Lung (tissue), 12 donors: ENCODE data around the gene NPR3. TPM values are rescaled to one million over a fixed set of nuclear protein-coding genes. Genes with fewer than 3 reads are reported as not detected.

Experiments used
- ATAC-seq: fragments of 200-7000 bp; cut with Tn5 transposase; one replicate; pipeline ENCODE4 v1.9.1; 2020; ENCODE audit warnings: moderate number of reproducible peaks; ENCODE audit not compliant: insufficient read depth, low FRiP score
- DNase-seq, 3 donors: peaks; one replicate each; pipeline ENCODE4 v3.0.0-alpha.2; 2013 to 2017
- H3K27ac ChIP-seq, 2 donors: one replicate each; pipeline ENCODE4 v1.5.1; 2013; ENCODE audit warnings: mild to moderate bottlenecking in 2 of 2, moderate library complexity in 2 of 2, control low read depth in 1 of 2, inconsistent platforms in 1 of 2, low read depth in 1 of 2, low read length in 1 of 2
- H3K27me3 ChIP-seq, 3 donors: one replicate each; pipeline ENCODE4 v1.5.1; 2013; ENCODE audit warnings: low read length in 2 of 3; ENCODE audit not compliant: control insufficient read depth in 3 of 3, insufficient read depth in 3 of 3
- H3K36me3 ChIP-seq, 4 donors: one replicate each; pipeline ENCODE4 v1.5.1; 2013; ENCODE audit warnings: low read length in 4 of 4, mild to moderate bottlenecking in 1 of 4, moderate library complexity in 1 of 4; ENCODE audit not compliant: control insufficient read depth in 4 of 4, insufficient read depth in 4 of 4
- H3K4me1 ChIP-seq, 5 donors: one replicate each; pipeline ENCODE4 v1.5.1; 2013; ENCODE audit warnings: low read length in 5 of 5, mild to moderate bottlenecking in 2 of 5, moderate library complexity in 1 of 5; ENCODE audit not compliant: control insufficient read depth in 5 of 5, insufficient read depth in 5 of 5
- H3K4me3 ChIP-seq: one replicate; pipeline ENCODE4 v1.5.1; 2013; ENCODE audit warnings: mild to moderate bottlenecking, control low read depth, moderate library complexity
- H3K9ac ChIP-seq, 2 donors: one replicate each; pipeline ENCODE4 v1.5.1; 2013; ENCODE audit warnings: low read length in 2 of 2, control low read depth in 1 of 2; ENCODE audit not compliant: insufficient read depth in 1 of 2
- H3K9me3 ChIP-seq, 4 donors: one replicate each; pipeline ENCODE4 v1.5.1; 2013; ENCODE audit warnings: low read length in 3 of 4, mild to moderate bottlenecking in 1 of 4, moderate library complexity in 1 of 4; ENCODE audit not compliant: control insufficient read depth in 4 of 4, insufficient read depth in 3 of 4
- CTCF ChIP-seq: IDR thresholded peaks from 2 replicates; pipeline ENCODE4 v1.5.1; 2012; ENCODE audit warnings: mild to moderate bottlenecking; ENCODE audit errors: control extremely low read depth, extremely low read depth
- WGBS, 2 donors: extraction: QIAGEN DNeasy Blood & Tissue Kit; methylation state at CpG; one replicate each; pipeline ENCODE4 v1.1.7; 2013; 5-methylcytosine and 5-hydroxymethylcytosine counted together
- polyA plus RNA-seq, 2 donors: library from polyadenylated mRNA; stranded (reverse); fragments of 200-250 nt; gene quantifications; one replicate each; pipeline ENCODE4 v1.2.1, GENCODE V29; 2013
- total RNA-seq, 2 donors: library from RNA; depleted of rRNA in 1 of 2; stranded (reverse); fragments of >200 nt in 1 of 2; gene quantifications; one replicate each; pipeline ENCODE4 v1.2.1, GENCODE V29; 2014 to 2021
- donor health status: control.
- donor health status: control.
- donor health status: Bipolar disorder and iron deficiency.
- donor health status: healthy.
- donor health status: DM: yes; HTN: yes; CAD: no.

NPR3 gene
- total and polyA plus RNA-seq, 4 donors, result 3.9 to 86.9 (median 8.9) TPM

DNA sequence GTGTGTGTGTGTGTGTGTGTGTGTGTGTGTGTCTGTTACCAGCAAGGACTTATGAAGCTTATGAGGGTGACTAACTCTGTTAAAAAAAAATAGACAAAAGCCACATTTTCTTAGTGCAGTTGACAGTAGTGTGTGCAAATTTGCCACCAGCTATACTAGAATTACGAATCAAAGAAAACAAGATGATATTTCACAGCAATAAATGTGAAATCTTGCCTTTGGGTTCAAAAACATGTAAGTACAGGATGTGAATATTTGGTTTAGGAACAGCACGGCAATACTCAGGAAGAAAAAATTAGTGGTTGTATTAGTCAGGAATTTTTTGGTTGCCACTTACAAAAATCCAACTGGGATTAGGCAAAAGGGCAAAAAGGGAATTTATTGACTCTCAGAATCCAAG is 117.4 kb downstream of the NPR3 start:
- WGBS, 2 donors, result 85 to 87% methylated on average over 2 of the region's 2 CpGs
- no peak for DNase-seq
- no peak for TF ChIP-seq CTCF
- H3K27ac ChIP-seq, result no peak overlapping the region
- H3K4me3 ChIP-seq, result no peak overlapping the region
- H3K36me3 ChIP-seq, result no peaks in the 10 kb centered on the region
- no peaks in the 10 kb centered on the region for H3K4me1 ChIP-seq
- no peak overlapping the region for H3K9ac ChIP-seq
- H3K27me3 ChIP-seq, result no peaks in the 10 kb centered on the region
- no peak for ATAC-seq
- H3K9me3 ChIP-seq, result no peaks in the 10 kb centered on the region

- Histone ChIP-seq H3K9me3 (no peaks in the 10 kb centered on the region), H3K9ac (no peak overlapping the region), H3K27ac (no peak overlapping the region), H3K36me3 (no peaks in the 10 kb centered on the region), H3K27me3 (no peaks in the 10 kb centered on the region), H3K4me1 (no peaks in the 10 kb centered on the region), H3K4me3 (no peak overlapping the region)
- TF ChIP-seq CTCF, result no peak
- 64 to 87% methylated on average over 1 of the region's 1 CpG for WGBS, 2 donors
- DNase-seq (no peak), ATAC-seq (no peak)
Observed at GRCh38 chr5:32831624-32832023, 120.5 kb downstream of the NPR3 start.

DNA sequence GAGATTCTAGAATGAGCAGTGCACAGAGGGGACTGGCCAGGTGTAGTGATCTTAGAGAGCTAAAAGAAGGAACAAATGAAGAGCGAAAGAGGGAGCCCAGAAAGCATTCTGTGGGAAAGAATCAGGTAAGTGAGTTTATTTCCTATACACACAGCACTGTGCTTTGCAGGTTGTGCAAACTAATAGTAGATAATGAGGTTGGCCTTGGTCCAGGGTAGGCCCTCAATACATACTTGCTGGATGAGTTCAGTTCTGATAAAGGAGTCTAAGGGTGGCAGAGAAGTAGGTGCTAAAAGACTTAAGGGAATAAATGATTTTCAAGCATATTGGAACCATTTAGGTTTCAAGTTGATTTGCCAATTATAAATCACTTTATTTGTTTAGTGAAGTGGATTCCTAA is 122.0 kb downstream of the NPR3 start:
- TF ChIP-seq CTCF, result no peak
- no peaks in the 10 kb centered on the region for H3K36me3 ChIP-seq
- peak in 2 of 3 donors; percentile 20 to 34 for DNase-seq
- no peak overlapping the region for H3K4me3 ChIP-seq
- H3K9me3 ChIP-seq, result no peaks in the 10 kb centered on the region
- ATAC-seq, result no peak
- H3K27ac ChIP-seq, result no peak overlapping the region
- H3K4me1 ChIP-seq, result peaks cover 0 to 4% (median 0%) of the 10 kb centered on the region in 5 donors
- H3K9ac ChIP-seq, result no peak overlapping the region
- no peaks in the 10 kb centered on the region for H3K27me3 ChIP-seq
- WGBS, 2 donors, result 81 to 85% methylated on average over 1 of the region's 1 CpG

DNA sequence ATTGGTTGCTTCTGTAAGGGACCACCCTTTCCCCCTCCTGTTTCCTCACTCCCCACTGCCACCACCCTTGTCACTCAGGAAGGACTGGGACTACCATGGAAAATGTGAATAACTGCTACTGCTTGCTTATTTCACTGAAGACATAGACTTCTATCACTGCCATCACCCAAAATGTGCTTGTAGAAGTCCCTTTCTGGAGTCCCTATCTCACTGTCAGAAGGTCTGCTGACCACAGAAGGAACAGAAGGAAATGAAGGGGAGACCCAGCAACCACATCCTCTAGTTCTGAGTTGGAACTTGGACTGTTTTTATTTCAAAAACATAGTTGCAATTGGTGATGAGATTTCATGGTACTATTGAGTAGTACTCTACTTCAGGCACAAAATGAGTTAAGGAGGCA is 122.5 kb downstream of the NPR3 start:
- no peak for DNase-seq
- H3K9ac ChIP-seq, result no peak overlapping the region
- no peak for ATAC-seq
- H3K9me3 ChIP-seq, result no peaks in the 10 kb centered on the region
- H3K4me3 ChIP-seq, result no peak overlapping the region
- H3K27me3 ChIP-seq, result no peaks in the 10 kb centered on the region
- peaks cover 0 to 4% (median 0%) of the 10 kb centered on the region in 5 donors for H3K4me1 ChIP-seq
- no peaks in the 10 kb centered on the region for H3K36me3 ChIP-seq
- H3K27ac ChIP-seq, result no peak overlapping the region
- TF ChIP-seq CTCF, result no peak
